GM21717 (cell line): ENCODE data around the gene DNASE1L1.

Experiments
- ATAC-seq: cut with Tn5 transposase; IDR thresholded peaks from one replicate; pipeline ENCODE4 v1.9.1; 2021; ENCODE audit warnings: mild to moderate bottlenecking, moderate library complexity; ENCODE audit not compliant: unreplicated experiment

DNASE1L1 gene, protein sequence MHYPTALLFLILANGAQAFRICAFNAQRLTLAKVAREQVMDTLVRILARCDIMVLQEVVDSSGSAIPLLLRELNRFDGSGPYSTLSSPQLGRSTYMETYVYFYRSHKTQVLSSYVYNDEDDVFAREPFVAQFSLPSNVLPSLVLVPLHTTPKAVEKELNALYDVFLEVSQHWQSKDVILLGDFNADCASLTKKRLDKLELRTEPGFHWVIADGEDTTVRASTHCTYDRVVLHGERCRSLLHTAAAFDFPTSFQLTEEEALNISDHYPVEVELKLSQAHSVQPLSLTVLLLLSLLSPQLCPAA

DNA sequence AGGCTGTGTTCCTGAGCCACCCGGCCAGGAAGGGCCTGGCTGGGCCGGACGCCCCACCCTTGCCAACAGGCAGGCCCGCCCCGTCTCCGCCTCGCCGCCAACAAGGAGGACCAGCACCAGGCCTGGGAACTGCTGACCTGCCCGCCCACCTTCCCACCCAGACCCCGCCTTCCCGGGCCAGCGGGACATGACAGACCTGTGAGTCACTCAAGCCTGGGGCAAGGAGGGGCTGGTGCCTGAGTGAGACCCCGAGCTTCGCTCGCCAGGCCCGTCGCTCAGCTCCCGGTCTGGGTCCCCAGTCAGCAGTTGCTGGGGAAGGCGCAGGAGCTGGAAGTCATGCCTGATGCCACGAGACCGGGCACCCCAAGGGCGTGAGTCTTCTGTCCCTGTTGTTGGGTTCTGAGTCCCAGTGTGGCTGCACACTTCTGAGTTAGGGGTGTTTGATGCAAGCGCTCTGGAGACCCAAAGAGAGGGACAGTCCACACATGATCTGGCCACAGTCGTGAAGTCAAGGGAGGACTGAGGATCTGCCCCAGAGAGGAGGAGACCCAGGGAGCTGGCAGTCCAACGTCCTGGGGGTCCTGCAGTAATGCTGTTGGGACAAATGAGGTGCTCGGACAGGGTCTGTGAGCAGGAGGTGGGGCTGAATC is at the start of gene DNASE1L1:
Gene DNASE1L1, minus strand, starts transcription at position 33 of the 650 bp plus-strand sequence. CDS start 3,686 bp downstream, outside the sequence.
- ATAC-seq, result no peak

- peak; percentile 57 for ATAC-seq
Observed at GRCh38 chrX:154458116-154458953, 49.3 kb upstream of the DNASE1L1 start, which contains the start of gene PLXNA3. PLXNA3 (plus strand) TSS chrX:154458281; CDS start chrX:154460184, 1,903 bp downstream.

DNA sequence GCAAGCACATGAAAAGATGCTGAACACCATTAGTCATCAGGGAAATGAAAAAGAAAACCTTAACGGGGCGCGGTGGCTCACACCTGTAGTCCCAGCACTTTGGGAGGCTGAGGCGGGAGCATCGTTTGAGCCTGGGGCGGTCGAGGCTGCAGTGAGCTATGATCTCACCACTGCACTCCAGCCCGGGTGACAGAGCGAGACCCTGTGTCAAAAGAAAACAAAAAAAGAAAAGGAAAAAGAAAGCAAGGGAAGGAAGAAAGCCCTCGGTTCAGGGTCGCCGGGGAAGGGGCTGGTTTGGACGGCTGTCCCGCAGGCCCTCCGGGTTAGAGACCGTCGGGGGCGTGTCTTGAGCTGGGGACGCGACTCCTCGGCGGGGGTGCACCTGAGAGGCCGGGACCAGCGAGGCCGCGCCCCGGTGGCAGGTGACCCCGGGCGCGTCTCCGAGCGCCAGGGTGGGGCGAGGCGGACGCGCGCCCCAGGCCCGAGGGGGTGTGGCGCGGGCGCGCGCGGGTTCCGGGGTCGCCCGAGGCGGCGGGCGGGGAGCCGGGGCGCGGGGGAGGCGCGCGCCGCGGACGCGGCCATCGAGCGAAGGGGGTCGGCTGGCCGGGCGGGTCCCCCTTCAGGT is 48.5 kb upstream of the DNASE1L1 start:
- ATAC-seq, result peak; percentile 42

GRCh38 chrX:154452823-154453222 is 43.8 kb upstream of the DNASE1L1 start:
- ATAC-seq, result no peak

DNA sequence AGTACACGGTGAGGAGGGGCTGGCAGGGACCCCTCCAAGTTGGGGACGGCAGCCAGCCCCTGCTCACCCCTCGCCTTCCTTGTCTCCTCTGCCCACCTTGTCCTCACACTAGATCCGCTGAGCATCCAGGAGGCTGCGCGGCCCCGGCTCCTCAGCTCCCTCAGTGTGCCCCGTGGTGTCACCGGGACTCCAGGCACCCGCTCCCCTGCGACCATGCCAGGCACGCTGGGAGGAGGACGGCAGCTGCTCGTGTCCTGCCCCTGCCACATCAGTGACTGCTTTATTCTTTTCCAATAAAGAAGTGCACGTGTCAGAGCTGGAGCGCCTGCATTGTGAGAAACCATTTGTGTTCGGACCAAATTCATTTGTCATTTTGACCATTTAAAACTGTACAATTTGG is 41.3 kb upstream of the DNASE1L1 start:
- ATAC-seq, result no peak

- ATAC-seq, result no peak
Observed at GRCh38 chrX:154449618-154450017, 40.6 kb upstream of the DNASE1L1 start.

DNA sequence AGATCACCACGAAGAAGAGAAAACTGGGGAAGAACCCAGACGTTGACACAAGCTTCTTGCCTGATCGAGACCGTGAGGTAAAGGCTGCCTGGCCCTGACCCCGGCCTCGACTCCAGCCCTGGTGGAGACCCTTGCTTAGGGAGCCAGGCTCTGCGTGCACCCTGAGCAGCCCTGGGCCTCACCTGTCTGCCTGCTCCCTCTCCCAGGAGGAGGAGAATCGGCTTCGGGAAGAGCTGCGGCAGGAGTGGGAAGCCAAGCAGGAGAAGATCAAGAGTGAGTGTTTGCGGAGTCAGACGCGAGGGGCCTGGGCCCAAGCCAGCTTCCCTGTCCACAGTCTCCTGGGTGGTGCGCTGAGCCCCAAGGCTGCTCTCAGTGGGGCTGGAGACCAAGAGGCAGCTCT is 39.4 kb upstream of the DNASE1L1 start:
- ATAC-seq, result no peak

DNA sequence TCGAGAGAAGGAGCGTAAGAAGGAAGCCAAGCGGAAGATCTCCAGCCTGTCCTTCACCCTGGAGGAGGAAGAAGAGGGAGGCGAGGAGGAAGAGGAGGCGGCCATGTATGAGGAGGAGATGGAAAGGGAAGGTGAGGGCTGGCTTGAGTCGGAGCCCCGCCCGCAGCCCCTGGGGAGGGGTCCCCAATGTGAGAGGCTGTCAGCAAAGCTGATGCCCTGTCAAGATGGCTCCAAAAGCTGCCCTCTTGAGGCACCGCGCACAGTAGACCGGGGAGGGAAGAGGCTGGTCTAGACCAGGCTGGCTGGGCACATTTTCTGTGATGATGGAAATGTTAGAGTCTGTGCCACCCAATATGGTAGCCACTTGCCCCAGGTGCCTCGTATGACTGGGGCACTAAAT is 37.4 kb upstream of the DNASE1L1 start:
- ATAC-seq, result no peak

GRCh38 chrX:154445776-154446175 is 36.7 kb upstream of the DNASE1L1 start:
- ATAC-seq, result no peak

DNA sequence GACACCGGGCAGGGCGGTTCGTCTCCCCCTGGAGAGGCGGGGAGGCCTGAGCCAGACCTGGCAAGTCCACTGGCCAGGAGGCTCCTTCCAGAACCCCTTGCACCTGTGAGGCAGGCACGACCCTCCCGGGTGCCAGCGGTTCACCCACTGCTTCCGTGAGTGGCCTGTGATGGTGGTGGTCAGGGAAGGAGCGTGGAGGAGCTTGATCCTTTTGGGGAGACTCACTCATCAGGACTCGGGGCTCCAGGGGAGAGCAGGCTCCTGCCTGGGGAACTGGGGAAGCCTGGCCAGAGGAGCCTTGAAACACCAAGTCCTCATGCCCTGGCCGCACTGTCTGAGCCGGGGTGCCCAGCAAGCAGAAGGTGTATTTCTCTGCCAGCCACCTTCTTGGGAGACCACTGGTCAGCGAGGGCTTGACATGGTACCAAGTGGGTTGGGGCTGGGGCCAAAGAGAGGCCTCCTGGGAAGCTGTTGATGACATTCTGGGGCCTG is 35.7 kb upstream of the DNASE1L1 start:
- ATAC-seq, result no peak

DNA sequence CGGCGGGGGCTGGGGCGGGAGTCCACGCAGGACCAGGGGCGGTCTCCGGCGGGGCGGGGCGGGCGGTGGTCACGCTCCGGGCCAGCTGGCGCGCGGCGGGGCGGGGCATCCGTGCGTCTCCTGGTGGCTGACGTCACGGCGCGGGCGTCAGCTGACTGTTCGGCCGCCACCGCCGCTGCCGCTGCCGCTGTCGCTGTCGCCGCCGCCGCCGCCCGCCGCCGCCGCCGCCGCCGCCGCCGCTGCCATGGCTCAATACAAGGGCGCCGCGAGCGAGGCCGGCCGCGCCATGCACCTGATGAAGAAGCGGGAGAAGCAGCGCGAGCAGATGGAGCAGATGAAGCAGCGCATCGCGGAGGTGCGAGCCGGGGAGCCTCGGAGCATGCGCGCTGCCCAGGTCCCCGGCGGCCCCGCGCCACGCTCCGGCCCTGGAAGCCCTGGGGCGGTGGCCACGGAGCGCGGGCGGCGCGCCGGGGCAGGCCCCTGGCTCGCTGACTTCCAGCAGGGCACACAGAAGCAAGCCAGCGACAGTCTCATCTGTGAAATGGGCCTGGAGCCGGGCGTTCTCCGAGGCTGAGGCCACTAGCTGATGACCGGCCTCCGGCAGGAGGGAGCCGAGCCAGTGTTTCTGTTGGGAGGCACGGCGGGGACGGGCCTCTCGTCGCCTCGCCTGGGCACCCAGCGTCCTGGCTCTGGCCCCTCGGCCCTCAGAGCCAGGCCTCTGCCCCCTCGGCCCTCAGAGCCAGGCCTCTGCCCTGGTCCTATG is 35.1 kb upstream of the DNASE1L1 start, which contains the start of gene FAM50A:
Gene FAM50A, plus strand, starts transcription at position 150 of the 763 bp plus-strand sequence. Its CDS starts 95 bp downstream, at position 245.
- peak; percentile 52 for ATAC-seq

DNA sequence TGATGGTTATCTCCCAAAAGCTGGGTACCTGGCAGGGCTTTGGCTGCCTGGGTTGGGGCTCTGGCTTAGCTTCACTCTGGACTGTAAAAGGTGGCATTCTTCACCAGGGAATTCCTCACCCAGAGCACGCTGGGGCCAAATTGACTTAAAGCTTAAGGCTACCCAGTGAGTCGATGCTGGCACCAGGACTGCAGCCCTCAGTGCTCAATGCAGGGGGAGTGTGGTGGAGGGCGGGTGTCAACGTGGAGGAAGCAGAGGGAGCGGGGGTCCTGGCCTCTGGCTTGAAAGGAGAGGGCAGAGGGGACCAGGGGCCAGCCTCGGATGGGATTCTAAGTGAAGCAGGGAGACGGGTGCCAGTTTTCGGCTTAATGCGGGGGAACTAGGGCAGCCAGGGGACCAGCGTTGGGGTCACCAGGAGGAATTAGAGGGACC is 34.4 kb upstream of the DNASE1L1 start:
- no peak for ATAC-seq

DNA sequence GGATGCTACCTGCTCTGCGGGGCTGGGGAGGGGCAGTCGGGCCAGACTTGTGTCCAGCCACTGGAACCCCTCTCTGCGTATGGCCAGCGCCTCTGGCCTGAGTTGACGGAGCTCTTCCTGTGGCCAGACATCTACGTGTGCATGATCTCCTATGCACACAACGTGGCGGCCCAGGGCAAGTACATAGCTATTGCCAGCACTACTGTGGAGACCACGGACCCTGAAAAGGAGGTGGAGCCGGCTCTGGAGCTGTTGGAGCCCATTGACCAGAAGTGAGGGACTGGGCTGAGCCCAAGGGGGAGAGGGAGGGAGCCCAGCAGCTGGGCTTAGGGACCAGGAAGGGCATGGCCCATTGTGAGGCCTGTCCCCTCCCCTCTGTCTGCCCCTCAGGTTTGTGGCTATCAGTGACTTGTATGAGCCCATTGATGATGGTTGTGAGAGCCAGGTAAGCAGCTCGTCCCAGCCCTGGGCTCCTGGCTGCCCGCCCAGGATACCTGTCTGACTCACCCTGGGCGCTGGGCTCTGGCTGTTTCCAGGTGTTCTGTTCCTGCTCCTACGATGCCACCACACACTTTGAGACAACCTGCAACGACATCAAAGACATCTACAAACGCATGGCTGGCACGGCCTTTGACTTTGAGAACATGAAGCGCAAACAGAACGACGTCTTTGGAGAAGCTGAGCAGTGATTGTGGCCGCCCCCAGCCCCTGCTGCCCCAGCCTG is 33.1 kb upstream of the DNASE1L1 start:
- no peak for ATAC-seq

- ATAC-seq, result no peak
Observed at GRCh38 chrX:154441564-154441963, 32.5 kb upstream of the DNASE1L1 start.

DNA sequence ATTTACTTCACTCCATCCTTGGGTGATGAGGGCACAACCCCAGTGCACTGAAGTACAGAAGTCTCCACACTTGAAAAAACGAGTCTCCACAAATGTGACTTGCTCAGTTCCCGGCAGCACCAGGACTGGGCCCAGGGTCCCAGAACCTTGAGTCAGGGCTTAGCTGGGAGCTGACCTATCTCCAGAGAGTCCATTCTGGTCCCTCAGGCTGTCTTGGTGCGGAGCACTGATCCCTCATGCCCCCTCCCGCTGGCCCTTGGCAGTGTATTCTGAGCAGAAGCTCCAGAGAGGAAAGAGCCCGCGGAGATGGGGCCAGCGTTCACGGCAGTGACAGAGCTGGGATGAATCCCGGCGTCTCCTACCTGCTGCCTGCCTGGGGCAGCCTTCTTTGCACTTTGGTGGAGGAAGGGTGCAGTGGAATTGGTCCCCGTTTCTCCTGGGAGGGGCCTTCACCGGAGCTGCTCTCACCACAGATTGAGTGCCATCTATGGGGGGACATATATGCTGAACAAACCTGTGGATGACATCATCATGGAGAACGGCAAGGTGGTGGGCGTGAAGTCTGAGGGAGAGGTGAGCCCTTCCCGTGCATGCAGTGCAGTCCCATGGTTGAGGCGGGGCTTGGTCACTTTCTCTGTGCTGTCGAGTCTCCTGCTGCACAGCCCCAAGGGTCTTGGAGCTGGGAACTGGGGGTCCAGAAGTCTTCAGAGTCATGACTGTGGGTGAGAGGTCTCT is 31.7 kb upstream of the DNASE1L1 start:
- ATAC-seq, result no peak

DNA sequence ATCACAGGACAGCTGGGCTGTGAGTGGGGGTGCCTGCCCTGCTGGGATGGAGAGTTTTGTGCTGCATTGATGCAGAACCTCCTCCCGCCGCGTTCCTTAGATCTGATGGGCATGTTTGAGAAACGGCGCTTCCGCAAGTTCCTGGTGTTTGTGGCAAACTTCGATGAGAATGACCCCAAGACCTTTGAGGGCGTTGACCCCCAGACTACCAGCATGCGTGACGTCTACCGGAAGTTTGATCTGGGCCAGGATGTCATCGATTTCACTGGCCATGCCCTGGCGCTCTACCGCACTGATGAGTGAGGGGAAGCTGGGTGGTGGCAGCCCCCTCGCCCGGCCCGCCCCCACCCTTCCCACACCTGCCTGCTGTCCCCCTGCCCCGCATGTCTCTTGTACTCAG is 30.8 kb upstream of the DNASE1L1 start:
- no peak for ATAC-seq

DNA sequence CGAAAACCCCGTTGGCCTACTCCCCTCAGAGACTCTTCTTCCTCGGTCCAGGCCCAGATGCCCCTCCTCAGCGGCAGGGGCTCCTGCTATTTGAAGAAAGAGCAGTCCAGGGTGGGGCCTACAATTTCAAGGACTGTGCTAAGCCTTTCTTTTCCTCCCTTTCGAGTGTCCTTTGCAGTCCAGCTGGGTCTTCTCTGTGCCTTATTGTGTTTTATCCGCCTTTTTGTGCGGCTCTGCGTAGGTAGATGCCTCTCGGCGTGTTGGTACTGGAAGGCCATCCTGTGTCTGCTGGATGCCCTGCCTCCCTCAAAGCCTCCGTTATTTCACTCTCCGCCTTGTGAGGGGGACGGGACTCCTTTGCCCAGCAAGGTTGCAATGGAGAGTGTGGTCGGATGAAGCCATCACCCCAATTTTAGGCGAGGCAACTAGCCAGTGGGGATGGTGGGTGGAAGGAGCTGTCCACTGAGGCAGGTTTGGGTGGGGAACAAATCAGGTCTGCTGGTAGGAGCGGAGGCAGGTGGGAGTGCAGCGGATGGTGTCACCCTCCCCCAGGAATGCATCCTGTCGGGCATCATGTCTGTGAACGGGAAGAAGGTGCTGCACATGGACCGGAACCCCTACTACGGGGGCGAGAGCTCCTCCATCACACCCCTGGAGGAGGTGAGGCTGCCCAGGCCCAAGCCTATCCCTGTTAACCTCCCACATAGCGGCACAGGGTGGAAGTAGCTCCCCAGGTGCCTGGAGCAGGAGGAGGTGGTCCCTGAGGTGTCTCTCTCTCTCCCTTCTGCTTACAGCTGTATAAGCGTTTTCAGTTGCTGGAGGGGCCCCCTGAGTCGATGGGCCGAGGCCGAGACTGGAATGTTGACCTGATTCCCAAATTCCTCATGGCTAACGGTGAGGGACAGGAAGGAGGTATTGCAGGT is 29.2 kb upstream of the DNASE1L1 start:
- ATAC-seq, result no peak
